Natural killer cell (primary cell): Measurements from ENCODE around the gene DOK6. TPM values are rescaled to one million over a fixed set of nuclear protein-coding genes. Genes with fewer than 3 reads are reported as not detected.

ENCODE experiments used
- ATAC-seq, 3 donors: fragments of 150-1000 bp in 2 of 3; fragments of 200-7000 bp in 1 of 3; cut with Tn5 transposase; 1 replicate in 1 of 3; 2 replicates in 2 of 3; pipeline ENCODE4 v1.10.0; 2021; ENCODE audit warnings: mild to moderate bottlenecking in 2 of 3, moderate library complexity in 2 of 3
- DNase-seq, 2 donors: peaks; one replicate each; pipeline versions ENCODE4 v3.0.0 to v3.0.0-alpha.2; 2013 to 2021; ENCODE audit warnings: mixed read lengths in 1 of 2
- H3K27ac ChIP-seq: one replicate; pipeline ENCODE4 v1.5.1; 2013; ENCODE audit warnings: mild to moderate bottlenecking, low read length
- H3K27me3 ChIP-seq: one replicate; pipeline ENCODE4 v1.6.1; 2013; ENCODE audit warnings: low read length; ENCODE audit not compliant: control insufficient read depth, insufficient read depth
- H3K36me3 ChIP-seq: one replicate; pipeline ENCODE4 v1.6.1; 2013; ENCODE audit warnings: low read length; ENCODE audit not compliant: control insufficient read depth, insufficient read depth
- H3K4me1 ChIP-seq: one replicate; pipeline ENCODE4 v1.6.1; 2013; ENCODE audit warnings: low read length; ENCODE audit not compliant: control insufficient read depth, insufficient read depth
- H3K4me3 ChIP-seq: one replicate; pipeline ENCODE4 v1.5.1; 2013; ENCODE audit warnings: low read length
- H3K9me3 ChIP-seq: one replicate; pipeline ENCODE4 v1.6.1; 2013; ENCODE audit warnings: low read length; ENCODE audit not compliant: control insufficient read depth, insufficient read depth
- H3K27ac Mint-ChIP-seq, 2 donors: one replicate each; pipeline ENCODE4 v1.8.0; 2022; ENCODE audit warnings: mild to moderate bottlenecking in 2 of 2, mixed read lengths in 2 of 2, moderate library complexity in 1 of 2
- H3K27me3 Mint-ChIP-seq, 2 donors: one replicate each; pipeline ENCODE4 v1.8.0; 2022; ENCODE audit warnings: low read depth in 2 of 2, mixed read lengths in 2 of 2
- H3K36me3 Mint-ChIP-seq: one replicate; pipeline ENCODE4 v1.8.0; 2022; ENCODE audit warnings: mixed read lengths
- H3K4me1 Mint-ChIP-seq, 2 donors: one replicate each; pipeline ENCODE4 v1.8.0; 2022; ENCODE audit warnings: mixed read lengths in 2 of 2
- H3K4me3 Mint-ChIP-seq: one replicate; pipeline ENCODE4 v1.8.0; 2022; ENCODE audit warnings: mild to moderate bottlenecking, moderate library complexity, mixed read lengths
- H3K9me3 Mint-ChIP-seq, 2 donors: one replicate each; pipeline ENCODE4 v1.8.0; 2022; ENCODE audit warnings: mixed read lengths in 2 of 2
- CTCF ChIP-seq: fragments of 200-600 bp; IDR thresholded peaks from one replicate; pipeline ENCODE4 v1.8.0; 2022; ENCODE audit warnings: antibody characterized with exemption
- WGBS: methylation state at CpG from one replicate; pipeline ENCODE4 v1.1.7; 2013; ENCODE audit warnings: missing lambda C conversion rate; ENCODE audit not compliant: insufficient coverage; 5-methylcytosine and 5-hydroxymethylcytosine counted together
- intact Hi-C: fragments of 100-400 bp; cut with micrococcal nuclease; formaldehyde crosslinking; loops from one replicate; pipeline ENCODE4 v1.14.2; 2022
- total RNA-seq, 4 donors: library from RNA; stranded (reverse); fragments of 120-200 nt in 1 of 4; gene quantifications; one replicate each; pipeline versions ENCODE4 v1.2.3 to v1.2.4, GENCODE V29; 2013 to 2022

Gene DOK6
- total RNA-seq, 3 donors from 2014 or later (not counting 1 experiment from before 2014, with no cell fraction given), result 0.02 TPM; not detected in 2

- intact Hi-C loops, result no loop called here
- Mint-ChIP-seq H3K36me3 (peaks cover 5% of the 10 kb centered on the region), H3K4me3 (no peak overlapping the region), H3K9me3 (no peaks in the 10 kb centered on the region), H3K27me3 (peaks cover 9 to 54% of the 10 kb centered on the region in 2 donors), H3K4me1 (no peaks in the 10 kb centered on the region), H3K27ac (no peak overlapping the region)
- Histone ChIP-seq H3K4me3 (no peak overlapping the region), H3K27me3 (no peaks in the 10 kb centered on the region), H3K9me3 (no peaks in the 10 kb centered on the region), H3K4me1 (no peaks in the 10 kb centered on the region), H3K36me3 (no peaks in the 10 kb centered on the region), H3K27ac (no peak overlapping the region)
- no peak for TF ChIP-seq CTCF
- 92% methylated on average over 2 of the region's 2 CpGs for WGBS
- ATAC-seq (no peak), DNase-seq (no peak)
Measured at GRCh38 chr18:69628774-69629359, 228.2 kb downstream of the DOK6 start.

GRCh38 chr18:69631281-69631680, 230.6 kb downstream of the DOK6 start:
- Histone ChIP-seq H3K27me3 (peaks cover 3% of the 10 kb centered on the region), H3K4me3 (no peak overlapping the region), H3K4me1 (no peaks in the 10 kb centered on the region), H3K27ac (no peak overlapping the region), H3K36me3 (no peaks in the 10 kb centered on the region), H3K9me3 (no peaks in the 10 kb centered on the region)
- H3K27me3 Mint-ChIP-seq, result peaks cover 10 to 64% of the 10 kb centered on the region in 2 donors
- H3K27ac Mint-ChIP-seq, result no peak overlapping the region
- H3K36me3 Mint-ChIP-seq, result peaks cover 5% of the 10 kb centered on the region
- WGBS, result 52% methylated on average over 3 of the region's 3 CpGs
- H3K4me3 Mint-ChIP-seq, result no peak overlapping the region
- no peaks in the 10 kb centered on the region for H3K9me3 Mint-ChIP-seq
- intact Hi-C loops, result no loop called here
- no peak for DNase-seq
- no peak for TF ChIP-seq CTCF
- peaks cover 6 to 9% of the 10 kb centered on the region in 2 donors for H3K4me1 Mint-ChIP-seq
- no peak for ATAC-seq

- Histone ChIP-seq H3K4me3 (no peak overlapping the region), H3K27me3 (peaks cover 6% of the 10 kb centered on the region), H3K36me3 (no peaks in the 10 kb centered on the region), H3K4me1 (no peaks in the 10 kb centered on the region), H3K27ac (no peak overlapping the region), H3K9me3 (no peaks in the 10 kb centered on the region)
- no CpG with 5 or more reads among the region's 2 CpGs for WGBS
- H3K4me3 Mint-ChIP-seq, result no peak overlapping the region
- intact Hi-C loops, result loop anchor here (5.0 kb wide), 1 partner anchor 437 kb away; no protein-coding TSS in a partner anchor
- ATAC-seq (peak in 1 of 3 donors; percentile 28), DNase-seq (no peak)
- no peak overlapping the region for H3K27ac Mint-ChIP-seq
- no peaks in the 10 kb centered on the region for H3K9me3 Mint-ChIP-seq
- no peaks in the 10 kb centered on the region for H3K36me3 Mint-ChIP-seq
- peaks cover 6 to 9% of the 10 kb centered on the region in 2 donors for H3K4me1 Mint-ChIP-seq
- H3K27me3 Mint-ChIP-seq, result peaks cover 5 to 43% of the 10 kb centered on the region in 2 donors
- TF ChIP-seq CTCF, result no peak
Measured at GRCh38 chr18:69635482-69635881, 234.8 kb downstream of the DOK6 start.
